GM12873 (cell line): ENCODE results near the gene DUT.
A peak's percentile ranks its signal among the peaks of the same experiment; 100 is the strongest.

Source experiments
- CTCF ChIP-seq: IDR thresholded peaks from 2 replicates; pipeline ENCODE4 v1.5.1; 2012; ENCODE audit warnings: low read depth, mild to moderate bottlenecking, moderate library complexity, low read length, control low read depth; ENCODE audit not compliant: insufficient read depth; ENCODE audit errors: missing control alignments

Gene DUT

GRCh38 chr15:48331796-48332641 lies 790 bp downstream of the DUT start:
- TF ChIP-seq CTCF: no peak

- no peak for TF ChIP-seq CTCF
Observed at GRCh38 chr15:48332642-48333034, 1.4 kb downstream of the DUT start.

- TF ChIP-seq CTCF: no peak
Observed at GRCh38 chr15:48333540-48333939, 2.3 kb downstream of the DUT start.

- no peak for TF ChIP-seq CTCF
Observed at GRCh38 chr15:48334260-48334659, 3.0 kb downstream of the DUT start.

GRCh38 chr15:48336940-48337339 lies 5.7 kb downstream of the DUT start:
- TF ChIP-seq CTCF: peak; percentile 56

GRCh38 chr15:48337607-48338006 lies 6.4 kb downstream of the DUT start:
- TF ChIP-seq CTCF: no peak

GRCh38 chr15:48340111-48340510 lies 8.9 kb downstream of the DUT start:
- TF ChIP-seq CTCF: no peak
